Activated T-cell treated with anti-CD3 and anti-CD28 coated beads for 4 hours (primary cell): ENCODE results near the gene TMEM30B.
"Not testable (repeated sequence)": the region's sequence is repeated elsewhere in the genome, so short reads cannot be mapped to it uniquely, and the experiment has no call there.

Source experiments
- DNase-seq: peaks from one replicate; pipeline ENCODE4 v3.0.0-alpha.2; 2020

The TMEM30B gene

DNA sequence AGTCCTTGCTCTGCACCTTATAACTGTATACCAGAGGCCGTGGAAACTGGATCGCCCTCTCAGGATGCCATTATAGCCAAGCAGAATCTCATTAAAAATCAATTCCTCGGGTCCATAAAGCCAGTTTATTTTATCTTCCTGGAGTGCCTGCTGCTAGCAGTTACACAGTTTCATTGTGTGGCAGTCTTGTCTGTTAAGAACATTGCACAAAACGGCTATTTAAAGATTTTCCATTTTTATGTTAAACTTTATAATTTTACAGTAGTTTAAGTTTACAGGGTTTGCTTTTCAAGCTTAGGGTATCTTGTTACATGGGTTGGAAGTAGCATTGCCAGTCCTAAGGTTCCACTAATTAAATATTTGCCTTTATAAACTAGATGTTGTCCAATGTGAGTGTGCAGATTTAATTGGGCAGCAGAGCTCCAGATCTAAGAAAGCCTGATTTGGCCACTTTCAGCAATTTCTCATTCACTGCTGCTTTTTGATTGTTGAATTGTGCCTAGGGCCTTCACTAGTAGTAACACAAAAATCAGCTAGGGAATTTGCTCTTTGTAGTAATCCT lies 17.0 kb downstream of the TMEM30B start:
- no peak for DNase-seq

GRCh38 chr14:61262082-61262481 lies 19.1 kb downstream of the TMEM30B start:
- DNase-seq: no peak

DNA sequence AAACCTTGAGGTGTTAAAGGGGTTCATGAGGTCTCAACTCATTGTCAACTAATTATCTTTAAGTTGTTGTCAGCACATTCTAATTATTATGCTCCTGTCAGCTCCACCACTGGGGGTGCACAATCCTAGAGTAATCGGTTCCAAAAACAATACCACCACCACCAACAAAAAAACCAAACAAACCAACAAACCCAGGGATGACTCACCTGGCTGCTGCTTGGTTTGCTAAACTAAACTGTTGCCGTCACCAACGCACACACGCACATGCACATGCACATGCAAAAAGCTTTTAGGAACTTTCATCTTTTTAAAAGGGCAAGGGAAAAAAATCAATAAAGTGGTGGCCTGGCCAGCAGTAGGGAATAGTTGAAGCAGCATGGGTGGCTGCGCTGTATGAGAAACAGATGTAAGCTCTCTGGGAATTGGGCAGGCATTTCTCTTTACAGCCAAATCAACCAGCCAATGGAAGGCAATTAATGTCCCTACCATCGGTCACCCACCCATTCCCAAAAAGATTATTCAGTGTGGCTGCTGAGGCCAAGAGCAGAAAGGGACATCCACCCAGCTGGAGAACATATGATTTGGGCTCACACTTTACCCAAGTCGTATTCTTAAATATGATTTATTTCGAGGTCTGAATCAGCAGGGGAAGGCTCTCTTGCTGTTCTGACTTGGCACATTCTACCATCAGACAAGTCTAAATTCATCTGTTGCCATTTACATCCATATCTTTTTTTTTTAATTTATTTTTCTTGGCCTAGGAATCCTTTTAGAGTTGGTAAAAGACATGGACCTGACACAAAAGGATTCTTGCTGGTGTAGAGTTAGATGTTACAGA lies 20.0 kb downstream of the TMEM30B start:
- DNase-seq: no peak

DNA sequence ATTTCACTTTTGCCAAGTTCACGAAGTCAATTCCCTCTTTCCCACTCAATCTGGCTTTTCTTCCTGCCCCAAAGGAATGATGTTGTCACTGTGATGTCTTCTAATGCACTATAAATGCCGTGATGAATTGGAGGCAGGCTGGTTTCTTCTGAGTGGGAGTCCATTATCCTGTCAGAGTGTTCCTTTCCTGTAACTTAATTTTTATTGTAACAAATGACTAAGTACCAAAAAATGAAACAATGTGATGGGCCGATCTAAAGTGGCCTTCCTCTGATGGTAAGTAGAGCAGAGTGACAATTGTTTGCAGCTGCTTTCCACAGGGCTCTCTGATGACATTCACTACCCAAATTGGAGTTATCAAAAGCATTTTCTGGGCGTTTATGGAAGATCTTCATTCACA lies 22.2 kb downstream of the TMEM30B start:
- DNase-seq: no peak

GRCh38 chr14:61257469-61258057 lies 23.6 kb downstream of the TMEM30B start:
- DNase-seq: no peak

DNA sequence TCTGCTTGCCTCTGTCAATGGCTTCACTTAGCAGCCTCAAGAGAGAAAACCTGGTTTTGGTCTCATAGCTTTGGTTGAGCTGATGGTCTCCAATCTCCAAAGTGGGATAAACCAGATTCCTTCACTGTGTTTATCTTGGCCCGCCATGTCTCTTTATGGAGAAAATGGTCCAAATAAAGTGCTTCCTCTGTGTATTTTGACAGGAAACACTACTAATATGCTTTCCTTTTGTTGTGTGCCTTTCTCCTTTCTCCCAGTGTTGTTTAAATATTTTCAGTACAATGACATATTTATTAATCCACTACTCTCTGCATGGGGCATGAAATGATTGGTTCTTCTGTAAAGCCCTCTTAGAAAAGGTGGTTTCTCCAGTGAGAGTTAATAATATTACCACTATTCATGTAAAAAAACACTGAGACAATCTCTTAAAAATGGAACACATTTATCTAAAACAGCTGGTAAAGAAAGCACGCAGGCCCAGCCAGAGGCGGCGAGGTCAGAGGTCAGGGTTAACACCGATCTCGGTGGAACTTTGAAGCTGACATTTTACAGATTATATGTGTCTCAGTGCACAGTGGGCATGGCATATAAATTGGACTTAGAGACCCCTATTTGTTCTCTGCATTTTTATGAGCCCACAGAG lies 24.2 kb downstream of the TMEM30B start:
- no peak for DNase-seq

DNA sequence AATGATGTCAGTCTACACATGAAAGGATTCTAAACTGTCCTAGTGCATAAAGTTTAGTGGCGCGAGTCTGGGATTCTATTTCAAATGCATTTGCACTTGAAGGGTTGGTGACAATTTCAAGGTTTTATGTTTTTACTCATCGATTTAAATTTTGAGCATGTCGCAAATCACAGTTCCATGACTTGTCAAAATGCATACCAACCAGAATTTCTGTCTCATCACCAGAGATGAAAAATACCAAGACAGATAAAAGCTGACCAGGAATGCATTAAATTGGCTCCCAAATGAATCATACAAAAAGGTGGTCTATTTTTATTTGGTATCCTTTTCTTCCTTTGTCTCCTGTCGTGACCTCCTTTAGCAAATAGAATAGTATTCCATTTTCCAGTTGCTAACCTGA lies 25.2 kb downstream of the TMEM30B start:
- DNase-seq: no peak

- no peak for DNase-seq
These were observed 26.2 kb downstream of the TMEM30B start for GRCh38 chr14:61254808-61255526.

- DNase-seq: no peak
These were observed 27.9 kb downstream of the TMEM30B start for GRCh38 chr14:61253064-61253738.

GRCh38 chr14:61252369-61253063 lies 28.6 kb downstream of the TMEM30B start:
- DNase-seq: peak; percentile 34

DNA sequence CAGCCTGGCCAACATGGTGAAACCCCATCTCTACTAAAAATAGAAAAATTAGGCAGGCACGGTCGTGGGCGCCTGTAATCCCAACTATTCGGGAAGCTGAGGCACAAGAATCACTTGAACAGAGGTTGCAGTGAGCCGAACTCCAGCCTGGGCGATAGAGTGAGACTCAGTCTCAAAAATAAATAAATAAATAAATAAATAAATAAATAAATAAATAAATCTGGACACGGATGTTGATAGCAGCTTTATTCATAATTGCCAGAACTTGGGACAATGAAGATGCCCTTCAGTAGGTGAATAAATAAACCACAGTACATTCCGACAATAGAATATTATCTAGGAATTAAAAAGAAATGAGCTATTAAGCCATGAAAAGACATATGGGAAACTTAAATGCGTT lies 31.1 kb downstream of the TMEM30B start:
- no peak for DNase-seq

- no peak for DNase-seq
These were observed 33.2 kb downstream of the TMEM30B start for GRCh38 chr14:61247935-61248334.

- DNase-seq: no peak
These were observed 34.4 kb downstream of the TMEM30B start for GRCh38 chr14:61246721-61247120.

DNA sequence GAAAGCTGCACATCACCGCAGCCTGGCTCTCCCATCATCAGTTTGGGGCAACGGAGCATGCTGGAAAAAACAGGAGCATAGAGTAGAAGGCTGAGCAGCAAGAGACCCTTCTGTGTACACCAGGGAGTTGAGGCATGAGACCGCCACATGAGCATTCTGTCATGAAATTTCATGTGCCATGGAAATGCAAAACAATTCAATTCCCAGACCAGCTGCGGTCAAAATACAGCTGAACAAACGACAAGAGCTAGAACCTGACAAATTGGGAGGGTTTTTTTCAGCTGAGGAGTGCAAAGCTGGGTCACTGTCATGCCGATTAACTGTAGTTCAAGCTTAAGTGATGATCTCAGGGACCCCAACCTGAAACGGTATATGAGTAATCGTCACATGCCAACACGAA lies 37.1 kb downstream of the TMEM30B start:
- DNase-seq: no peak

GRCh38 chr14:61240206-61240605 lies 40.9 kb downstream of the TMEM30B start:
- DNase-seq: no peak

GRCh38 chr14:61239285-61239684 lies 41.9 kb downstream of the TMEM30B start:
- not testable (repeated sequence) for DNase-seq

DNA sequence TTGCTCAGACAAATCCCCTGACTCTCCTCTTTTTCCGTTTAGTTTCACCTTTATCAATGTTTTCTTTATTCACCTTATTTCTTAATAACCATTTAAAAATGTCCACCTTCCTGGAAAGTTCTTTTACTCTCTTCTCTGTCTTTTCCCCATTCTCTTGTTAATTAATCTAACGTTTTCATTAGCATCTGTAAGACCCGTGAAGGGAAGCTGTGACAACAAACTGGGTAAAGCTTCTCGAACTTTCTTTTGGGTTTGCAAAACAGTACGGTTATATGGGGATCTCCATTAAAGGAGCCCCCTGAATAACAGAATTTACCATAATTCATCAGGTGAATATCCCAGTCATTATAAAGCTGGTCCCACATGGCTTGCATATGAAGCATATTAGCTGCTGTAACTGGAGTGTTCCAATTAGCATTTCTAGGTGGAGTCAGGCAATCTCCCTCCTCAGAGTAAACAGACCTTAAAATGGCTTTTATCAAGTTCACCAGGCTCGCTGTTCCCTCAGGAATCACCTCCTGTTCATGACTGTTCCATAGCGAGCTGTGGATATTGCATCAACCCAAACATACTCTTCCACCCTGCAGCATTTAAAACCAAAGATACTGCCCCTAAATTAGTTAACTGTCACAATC lies 42.4 kb downstream of the TMEM30B start:
- DNase-seq: no peak

GRCh38 chr14:61234215-61234916 lies 46.8 kb downstream of the TMEM30B start:
- no peak for DNase-seq

- no peak for DNase-seq
These were observed 47.6 kb downstream of the TMEM30B start for GRCh38 chr14:61233436-61233956.

- DNase-seq: no peak
These were observed 49.3 kb downstream of the TMEM30B start for GRCh38 chr14:61231810-61232209.
